Esophagus mucosa (tissue), 1 donor: ENCODE results near the gene MLYCD. TPM values are rescaled to one million over a fixed set of nuclear protein-coding genes. Genes with fewer than 3 reads are reported as not detected.

Source experiments
- ATAC-seq: fragments of 200-7000 bp; cut with Tn5 transposase; one replicate; pipeline ENCODE4 v1.9.1; 2020
- total RNA-seq: library from RNA; stranded (reverse); gene quantifications from one replicate; pipeline ENCODE4 v1.2.4, GENCODE V29; 2023
- donor health status: DM: yes; HTN: yes; CAD: no.

The MLYCD gene
- total RNA-seq, 1 donor from 2014 or later, result 2.1 TPM

- no peak for ATAC-seq
Observed at GRCh38 chr16:83957296-83957855, 58.5 kb downstream of the MLYCD start.

- ATAC-seq, result no peak
Observed at GRCh38 chr16:83958137-83958845, 59.4 kb downstream of the MLYCD start.

- ATAC-seq, result no peak
Observed at GRCh38 chr16:83958846-83959565, 60.1 kb downstream of the MLYCD start.

- no peak for ATAC-seq
Observed at GRCh38 chr16:83959656-83960434, 60.9 kb downstream of the MLYCD start.

GRCh38 chr16:83960521-83961249 is 61.8 kb downstream of the MLYCD start:
- no peak for ATAC-seq

DNA sequence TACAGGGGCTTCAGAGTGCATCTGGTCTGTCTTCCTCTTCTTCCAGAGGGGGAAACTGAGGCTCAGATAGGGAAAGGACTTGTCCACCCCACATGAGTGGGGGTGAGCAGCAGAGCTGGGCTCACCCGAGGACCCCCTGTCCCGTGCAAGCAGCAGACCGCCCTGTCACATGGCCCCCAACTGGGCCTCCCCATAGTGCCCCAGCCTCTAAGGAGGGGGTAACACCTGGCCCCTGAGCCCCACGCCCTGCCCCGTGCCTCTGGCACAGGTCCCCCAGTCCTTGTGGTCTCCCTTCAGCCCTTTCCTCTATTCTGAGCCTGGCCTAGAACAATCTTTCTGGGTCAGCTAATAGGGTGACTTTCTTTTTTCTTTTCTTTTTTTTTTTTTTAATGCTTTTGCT is 62.7 kb downstream of the MLYCD start:
- ATAC-seq, result no peak

GRCh38 chr16:83963277-83964119 is 64.6 kb downstream of the MLYCD start:
- ATAC-seq, result no peak

DNA sequence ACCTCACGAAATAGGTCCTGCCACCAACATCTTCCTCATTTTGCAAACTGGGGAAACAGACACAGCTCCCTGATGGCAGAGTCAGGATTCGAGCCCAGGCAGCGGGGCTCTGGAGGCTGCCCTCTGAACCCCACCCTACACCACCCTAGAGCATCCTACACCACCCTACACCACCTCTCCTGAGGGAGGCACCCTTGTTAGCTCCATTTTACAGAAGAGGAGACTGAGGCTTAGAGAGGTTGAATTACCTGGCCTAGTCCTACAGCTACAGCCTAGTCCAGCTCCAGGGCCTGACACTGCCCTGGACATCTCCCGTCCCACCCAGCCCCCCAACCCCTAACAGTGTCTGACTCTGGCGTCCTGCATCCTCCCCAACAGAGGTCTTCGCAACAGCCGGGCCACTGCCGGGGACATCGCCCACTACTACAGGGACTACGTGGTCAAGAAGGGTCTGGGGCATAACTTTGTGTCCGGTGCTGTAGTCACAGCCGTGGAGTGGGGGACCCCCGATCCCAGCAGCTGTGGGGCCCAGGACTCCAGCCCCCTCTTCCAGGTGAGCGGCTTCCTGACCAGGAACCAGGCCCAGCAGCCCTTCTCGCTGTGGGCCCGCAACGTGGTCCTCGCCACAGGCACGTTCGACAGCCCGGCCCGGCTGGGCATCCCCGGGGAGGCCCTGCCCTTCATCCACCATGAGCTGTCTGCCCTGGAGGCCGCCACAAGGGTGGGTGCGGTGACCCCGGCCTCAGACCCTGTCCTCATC is 65.9 kb downstream of the MLYCD start:
- no peak for ATAC-seq

GRCh38 chr16:83965444-83966152 is 66.7 kb downstream of the MLYCD start:
- ATAC-seq, result no peak

- no peak for ATAC-seq
Observed at GRCh38 chr16:83966153-83966696, 67.3 kb downstream of the MLYCD start.

DNA sequence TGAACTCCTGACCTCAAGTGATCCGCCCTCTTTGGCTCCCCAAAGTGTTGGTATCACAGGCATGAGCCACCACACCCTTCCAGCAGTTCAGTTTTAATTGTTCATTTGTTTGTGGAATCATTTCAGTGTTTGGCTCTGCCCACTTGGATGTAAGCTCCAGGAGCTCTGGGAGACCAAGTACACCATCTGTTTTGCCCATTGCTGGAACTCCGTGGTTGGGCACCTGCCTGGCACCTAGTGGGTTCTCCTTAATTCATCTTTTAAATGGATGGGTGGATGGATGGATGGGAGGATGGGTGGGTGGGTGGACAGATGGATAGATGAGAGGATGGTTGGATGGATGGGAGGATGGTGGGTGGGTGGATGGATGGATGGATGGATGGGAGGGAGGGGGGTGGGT is 68.2 kb downstream of the MLYCD start:
- no peak for ATAC-seq

GRCh38 chr16:83967838-83968305 is 69.0 kb downstream of the MLYCD start, which contains the start of gene NECAB2:
TSS of gene NECAB2 (plus strand) at chr16:83968244. CDS start at chr16:83968649, 405 bp downstream.
- peak; percentile 24 for ATAC-seq

- ATAC-seq, result no peak
Observed at GRCh38 chr16:83968306-83968851, 69.5 kb downstream of the MLYCD start.

- ATAC-seq, result no peak
Observed at GRCh38 chr16:83968891-83969649, 70.2 kb downstream of the MLYCD start.

GRCh38 chr16:83969771-83970429 is 71.0 kb downstream of the MLYCD start:
- no peak for ATAC-seq

GRCh38 chr16:83970430-83970815 is 71.5 kb downstream of the MLYCD start:
- no peak for ATAC-seq
